NCI-H2029 (cell line): ENCODE results near the gene CEP76.

Source experiments
- DNase-seq: peaks from one replicate; lab custom pipeline; 2025; lab: John Stamatoyannopoulos, UW

Gene CEP76

GRCh38 chr18:12702221-12703095, at the start of gene CEP76, which contains the start of gene PSMG2:
Gene CEP76 (minus strand): TSS chr18:12702723. CDS start chr18:12702548, 175 bp downstream.
Gene PSMG2 (plus strand): TSS chr18:12703042. CDS start chr18:12703108, 66 bp downstream.
- DNase-seq: peak; percentile 60

GRCh38 chr18:12751891-12752290, 49.4 kb upstream of the CEP76 start:
- DNase-seq: no peak

GRCh38 chr18:12751503-12751884, 49.0 kb upstream of the CEP76 start:
- no peak for DNase-seq

- DNase-seq: no peak
Observed at GRCh38 chr18:12750715-12751502, 48.4 kb upstream of the CEP76 start.

GRCh38 chr18:12750076-12750714, 47.7 kb upstream of the CEP76 start:
- DNase-seq: no peak

GRCh38 chr18:12749121-12749520, 46.6 kb upstream of the CEP76 start:
- DNase-seq: no peak

GRCh38 chr18:12748671-12749070, 46.1 kb upstream of the CEP76 start:
- DNase-seq: no peak

GRCh38 chr18:12747530-12748315, 45.2 kb upstream of the CEP76 start:
- DNase-seq: no peak

- DNase-seq: no peak
Observed at GRCh38 chr18:12745095-12745795, 42.7 kb upstream of the CEP76 start.

GRCh38 chr18:12744103-12744502, 41.6 kb upstream of the CEP76 start:
- DNase-seq: no peak

GRCh38 chr18:12742453-12742852, 39.9 kb upstream of the CEP76 start:
- no peak for DNase-seq

GRCh38 chr18:12741351-12741750, 38.8 kb upstream of the CEP76 start:
- DNase-seq: no peak

GRCh38 chr18:12737243-12737902, 34.9 kb upstream of the CEP76 start:
- no peak for DNase-seq

GRCh38 chr18:12726774-12727550, 24.4 kb upstream of the CEP76 start:
- DNase-seq: peak; percentile 16

GRCh38 chr18:12726331-12726730, 23.8 kb upstream of the CEP76 start:
- no peak for DNase-seq

GRCh38 chr18:12722731-12723130, 20.2 kb upstream of the CEP76 start:
- no peak for DNase-seq

- DNase-seq: no peak
Observed at GRCh38 chr18:12721495-12722275, 19.2 kb upstream of the CEP76 start.

- no peak for DNase-seq
Observed at GRCh38 chr18:12711446-12711845, 8.9 kb upstream of the CEP76 start.

- no peak for DNase-seq
Observed at GRCh38 chr18:12703664-12704063, 1.1 kb upstream of the CEP76 start.
